Activated CD8-positive, alpha-beta T cell treated with anti-CD3 and anti-CD28 coated beads for 36 hours (primary cell): ENCODE results near the gene INTS1. TPM values are rescaled to one million over a fixed set of nuclear protein-coding genes. Genes with fewer than 3 reads are reported as not detected.

ENCODE experiments used
- ATAC-seq: fragments of 200-7000 bp; cut with Tn5 transposase; one replicate; pipeline ENCODE4 v1.10.0; 2021; ENCODE audit warnings: mild to moderate bottlenecking, moderate library complexity
- CTCF ChIA-PET: fragments of 350-600 bp; sonication (Branson Sonifier 250); formaldehyde crosslinking; loops from one replicate; lab custom pipeline; 2021; ENCODE audit warnings: antibody characterized with exemption; lab: Charles Lee
- POLR2A ChIA-PET: fragments of 350-600 bp; sonication (Branson Sonifier 250); formaldehyde crosslinking; loops from one replicate; lab custom pipeline; 2021; ENCODE audit warnings: antibody characterized with exemption; lab: Charles Lee
- DNase-seq: peaks from one replicate; pipeline ENCODE4 v3.0.0-alpha.2; 2020
- H3K27ac Mint-ChIP-seq: one replicate; pipeline ENCODE4 v1.8.0; 2021; ENCODE audit warnings: mild to moderate bottlenecking, mixed read lengths
- H3K27me3 Mint-ChIP-seq: one replicate; pipeline ENCODE4 v1.8.0; 2021; ENCODE audit warnings: mixed read lengths
- H3K36me3 Mint-ChIP-seq: one replicate; pipeline ENCODE4 v1.8.0; 2021; ENCODE audit warnings: low read depth, mixed read lengths
- H3K4me1 Mint-ChIP-seq: one replicate; pipeline ENCODE4 v1.8.0; 2021; ENCODE audit warnings: low read depth, mixed read lengths
- H3K4me3 Mint-ChIP-seq: one replicate; pipeline ENCODE4 v1.8.0; 2021; ENCODE audit warnings: mild to moderate bottlenecking, moderate library complexity, mixed read lengths
- H3K9me3 Mint-ChIP-seq: one replicate; pipeline ENCODE4 v1.8.0; 2021; ENCODE audit warnings: mixed read lengths
- intact Hi-C: fragments of 100-400 bp; cut with micrococcal nuclease; formaldehyde crosslinking; loops from one replicate; pipeline ENCODE4 v1.10.0; 2022
- total RNA-seq, 2 experiments: library from RNA; stranded (reverse); gene quantifications; one replicate each; pipeline ENCODE4 v1.2.3, GENCODE V29; 2021
- TF ChIP-seq, protein P1 (sequence below): fragments of 200-600 bp; IDR thresholded peaks from one replicate; pipeline ENCODE4 v1.8.0; 2022; ENCODE audit warnings: antibody characterized with exemption, mild to moderate bottlenecking

The INTS1 gene
- total RNA-seq, 2 experiments from 2014 or later: 100 to 103 TPM

DNA sequence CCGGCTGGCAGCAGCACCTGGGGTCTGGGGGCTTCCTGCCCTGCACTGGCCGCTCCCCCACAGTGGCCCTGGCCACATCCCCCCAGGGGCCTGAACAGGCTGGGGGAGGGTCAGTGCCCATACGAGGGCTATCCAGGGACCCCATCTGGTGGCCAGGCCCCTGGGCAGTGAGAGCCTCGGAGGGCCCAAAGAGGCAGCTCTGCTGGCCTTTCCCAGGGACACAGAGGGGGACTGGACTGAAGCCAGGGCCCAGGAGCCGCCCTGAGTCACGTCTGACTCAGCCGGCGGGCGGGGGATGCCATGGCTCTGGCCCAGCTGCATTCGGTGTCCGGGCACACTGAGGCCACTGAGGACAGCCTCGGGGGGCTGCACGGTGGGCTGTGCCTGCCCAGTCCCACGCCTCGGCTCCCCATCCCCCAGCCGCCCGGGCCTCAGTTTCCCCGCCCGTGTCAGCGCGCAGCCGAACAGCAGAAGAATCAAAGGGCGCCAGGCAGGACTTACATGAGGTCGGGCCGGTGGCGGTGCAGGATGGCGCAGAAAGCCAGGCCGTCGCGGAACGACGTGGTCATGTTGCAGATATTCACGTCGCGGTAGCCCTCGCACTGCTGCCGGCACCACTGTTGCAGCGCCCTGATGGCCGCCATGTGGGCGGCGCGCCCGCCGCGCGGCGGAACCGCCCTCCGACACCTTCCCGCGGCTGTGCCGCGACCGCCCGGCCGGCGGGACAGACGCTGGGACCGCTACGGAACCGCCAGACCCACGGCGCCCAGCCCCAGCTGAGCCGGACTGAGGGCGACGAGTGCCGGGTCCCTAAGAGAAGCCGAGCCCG, 45.3 kb downstream of the INTS1 start, which contains the start of gene MICALL2:
TSS of gene MICALL2 (minus strand) at position 788 of the 829 bp plus-strand sequence. CDS start at position 644, 144 bp downstream.
- Mint-ChIP-seq H3K4me3 (peak within 1 kb of the TSS; percentile 68), H3K27ac (no peak within 1 kb of the TSS), H3K4me1 (peaks cover 18% of the 10 kb centered on the region), H3K36me3 (no peaks in the 10 kb centered on the region), H3K9me3 (no peaks in the 10 kb centered on the region), H3K27me3 (no peaks in the 10 kb centered on the region)
- peak; percentile 60 for DNase-seq
- ATAC-seq: peak; percentile 15
- POLR2A ChIA-PET: interaction anchor here (0.6 kb wide), 1 partner anchor 1168 kb away, joined by 3 read pairs; no protein-coding TSS in a partner anchor
- CTCF ChIA-PET: interaction anchor here (1.8 kb wide), 1 partner anchor 15 kb away, joined by 5 read pairs; no protein-coding TSS in a partner anchor
- TF ChIP-seq, protein P1, sequence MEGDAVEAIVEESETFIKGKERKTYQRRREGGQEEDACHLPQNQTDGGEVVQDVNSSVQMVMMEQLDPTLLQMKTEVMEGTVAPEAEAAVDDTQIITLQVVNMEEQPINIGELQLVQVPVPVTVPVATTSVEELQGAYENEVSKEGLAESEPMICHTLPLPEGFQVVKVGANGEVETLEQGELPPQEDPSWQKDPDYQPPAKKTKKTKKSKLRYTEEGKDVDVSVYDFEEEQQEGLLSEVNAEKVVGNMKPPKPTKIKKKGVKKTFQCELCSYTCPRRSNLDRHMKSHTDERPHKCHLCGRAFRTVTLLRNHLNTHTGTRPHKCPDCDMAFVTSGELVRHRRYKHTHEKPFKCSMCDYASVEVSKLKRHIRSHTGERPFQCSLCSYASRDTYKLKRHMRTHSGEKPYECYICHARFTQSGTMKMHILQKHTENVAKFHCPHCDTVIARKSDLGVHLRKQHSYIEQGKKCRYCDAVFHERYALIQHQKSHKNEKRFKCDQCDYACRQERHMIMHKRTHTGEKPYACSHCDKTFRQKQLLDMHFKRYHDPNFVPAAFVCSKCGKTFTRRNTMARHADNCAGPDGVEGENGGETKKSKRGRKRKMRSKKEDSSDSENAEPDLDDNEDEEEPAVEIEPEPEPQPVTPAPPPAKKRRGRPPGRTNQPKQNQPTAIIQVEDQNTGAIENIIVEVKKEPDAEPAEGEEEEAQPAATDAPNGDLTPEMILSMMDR: no peak
- intact Hi-C loops: no loop called here

DNA sequence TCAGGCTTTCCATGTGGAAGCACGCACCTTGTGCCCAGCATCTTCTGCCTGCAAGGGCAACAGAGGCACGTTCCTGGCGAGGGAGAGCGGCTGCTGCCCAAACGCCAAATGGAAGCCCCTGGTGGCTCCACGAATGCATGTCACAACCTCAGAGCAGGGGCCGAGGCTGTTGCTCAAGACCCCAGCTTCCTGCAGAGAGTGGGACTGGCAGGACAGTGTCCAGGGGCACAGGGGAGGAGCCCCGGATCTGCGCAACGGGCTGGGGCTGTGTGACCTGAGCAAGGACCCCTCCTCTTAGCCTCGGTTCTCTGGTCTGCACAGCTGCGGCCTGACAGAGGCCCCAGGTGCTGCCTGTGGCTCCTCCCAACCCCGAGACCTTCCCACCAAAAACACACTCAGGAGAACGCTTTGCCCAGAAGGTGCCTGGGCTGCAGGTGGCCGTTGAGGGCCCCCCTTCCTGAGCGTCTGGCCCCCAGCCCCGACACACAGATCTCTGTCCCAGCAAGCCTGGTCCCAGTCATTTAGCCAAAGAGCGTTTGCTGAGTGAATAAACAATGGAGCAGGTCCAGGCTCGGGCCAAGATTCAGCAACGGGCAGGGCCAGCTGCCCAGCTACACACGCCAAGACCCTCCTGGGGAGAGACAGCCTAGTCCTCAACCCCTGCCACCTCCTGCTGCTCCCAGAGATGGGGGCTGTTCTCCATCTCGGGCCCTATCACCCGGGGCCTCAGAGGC, 46.1 kb downstream of the INTS1 start:
- intact Hi-C loops: no loop called here
- H3K9me3 Mint-ChIP-seq: no peaks in the 10 kb centered on the region
- ChIA-PET CTCF (interaction anchor here (1.2 to 1.8 kb wide), 2 partner anchors 16 to 25 kb away, joined by 3 to 5 read pairs; no protein-coding TSS in a partner anchor), POLR2A (interaction anchor here (0.6 kb wide), 1 partner anchor 1169 kb away, joined by 3 read pairs; no protein-coding TSS in a partner anchor)
- no peak for ATAC-seq
- H3K36me3 Mint-ChIP-seq: no peaks in the 10 kb centered on the region
- TF ChIP-seq, protein P1: no peak
- no peak for DNase-seq
- peaks cover 18% of the 10 kb centered on the region for H3K4me1 Mint-ChIP-seq
- no peak overlapping the region for H3K27ac Mint-ChIP-seq
- H3K27me3 Mint-ChIP-seq: no peaks in the 10 kb centered on the region
- H3K4me3 Mint-ChIP-seq: peak overlapping the region; percentile 49

DNA sequence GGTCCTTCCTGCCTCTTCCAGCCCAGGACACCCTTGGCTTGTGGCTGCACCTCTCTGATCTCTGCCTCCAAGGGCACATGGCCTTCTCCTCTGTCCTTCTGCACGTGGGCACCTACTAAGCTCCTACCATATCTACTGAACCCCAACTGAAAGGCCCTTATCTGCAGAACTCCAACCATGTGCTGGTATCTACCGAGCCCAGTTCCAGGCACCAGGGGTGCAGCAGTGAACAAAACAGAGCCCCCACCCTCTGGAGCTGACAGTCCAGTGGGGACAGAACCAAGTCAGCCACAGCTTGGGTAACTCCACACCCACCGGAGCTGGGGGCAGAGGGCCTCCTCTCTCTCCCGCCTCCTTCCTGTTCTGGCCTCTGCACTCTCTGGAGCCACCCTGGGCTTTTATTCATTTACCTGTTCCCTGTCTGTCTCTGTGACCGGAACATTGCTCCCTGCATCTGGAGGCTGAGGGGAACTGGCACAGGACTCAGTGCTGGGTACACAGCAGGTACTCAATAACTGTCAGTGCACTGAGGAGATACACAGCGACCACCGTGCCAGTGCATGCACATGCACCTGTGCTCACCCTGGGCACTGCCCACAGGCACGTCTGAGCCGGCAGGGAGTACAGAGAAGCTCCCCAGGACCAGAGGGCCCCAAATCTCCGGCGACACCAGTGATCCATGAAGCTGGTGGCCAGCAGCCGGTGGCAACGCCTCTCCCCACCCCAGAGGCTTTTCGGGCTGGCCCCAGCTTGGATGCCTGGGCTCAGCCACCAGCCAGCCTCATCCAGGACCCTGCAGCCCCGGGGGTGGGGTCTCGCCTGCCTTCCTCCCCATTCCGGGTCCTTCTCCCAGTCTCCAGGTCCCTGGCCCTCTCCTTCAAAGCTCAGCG, 46.9 kb downstream of the INTS1 start:
- Mint-ChIP-seq H3K9me3 (no peaks in the 10 kb centered on the region), H3K27me3 (no peaks in the 10 kb centered on the region), H3K4me1 (peaks cover 18% of the 10 kb centered on the region), H3K4me3 (no peak overlapping the region), H3K27ac (no peak overlapping the region), H3K36me3 (no peaks in the 10 kb centered on the region)
- ChIA-PET CTCF (interaction anchor here (1.2 to 1.8 kb wide), 2 partner anchors 17 to 24 kb away, joined by 3 to 5 read pairs; no protein-coding TSS in a partner anchor), POLR2A (no interaction called here)
- intact Hi-C loops: no loop called here
- TF ChIP-seq, protein P1: no peak
- DNase-seq (no peak), ATAC-seq (no peak)

DNA sequence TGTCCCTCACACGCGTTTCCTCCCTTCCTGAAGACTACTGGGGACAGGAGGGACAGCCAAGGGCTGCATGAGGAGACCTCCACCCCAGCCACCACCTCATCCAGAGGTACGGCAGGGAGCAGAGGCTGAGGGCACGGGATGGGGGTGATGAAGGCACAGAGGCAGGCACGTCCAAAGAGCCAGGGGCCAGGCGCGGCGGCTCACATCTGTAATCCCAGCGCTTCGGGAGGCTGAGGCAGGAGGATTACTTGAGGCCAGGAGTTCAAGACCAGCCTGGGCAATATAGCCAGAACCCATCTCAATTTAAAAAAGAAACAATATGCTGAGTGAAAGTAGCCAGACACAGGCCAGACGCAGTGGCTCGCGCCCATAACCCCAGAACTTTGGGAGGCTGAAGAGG, 48.2 kb downstream of the INTS1 start:
- Mint-ChIP-seq H3K9me3 (no peaks in the 10 kb centered on the region), H3K4me1 (peaks cover 14% of the 10 kb centered on the region), H3K4me3 (no peak overlapping the region), H3K36me3 (no peaks in the 10 kb centered on the region), H3K27me3 (no peaks in the 10 kb centered on the region), H3K27ac (no peak overlapping the region)
- intact Hi-C loops: no loop called here
- ChIA-PET CTCF (no interaction called here), POLR2A (no interaction called here)
- DNase-seq (no peak), ATAC-seq (no peak)
- TF ChIP-seq, protein P1: no peak
